Omental fat pad (tissue), 4 donors: ENCODE data around the gene MCC. TPM values are rescaled to one million over a fixed set of nuclear protein-coding genes. Genes with fewer than 3 reads are reported as not detected.
A peak's percentile ranks its signal among the peaks of the same experiment; 100 is the strongest.

Source experiments
- ATAC-seq: fragments of 150-250 bp; one replicate; pipeline ENCODE4 v1.9.1; 2016; ENCODE audit warnings: mild to moderate bottlenecking, moderate library complexity; ENCODE audit not compliant: low FRiP score
- DNase-seq: peaks from one replicate; pipeline ENCODE4 v3.0.0-alpha.2; 2019; ENCODE audit warnings: low spot score
- total RNA-seq, 4 donors: library from RNA; depleted of rRNA; stranded (reverse); fragments of >200 nt; gene quantifications; one replicate each; pipeline ENCODE4 v1.1.0, GENCODE V29; 2016
- TF ChIP-seq, protein P1 (sequence below), 3 donors: fragments of 450-650 bp; IDR thresholded peaks; one replicate each; pipeline ENCODE4 v1.5.1; 2016 to 2017; ENCODE audit warnings: antibody characterized with exemption in 3 of 3, mild to moderate bottlenecking in 3 of 3, moderate library complexity in 2 of 3

The MCC gene
- total RNA-seq, 4 donors from 2014 or later = 32.8 to 56.3 (median 44.4) TPM

DNA sequence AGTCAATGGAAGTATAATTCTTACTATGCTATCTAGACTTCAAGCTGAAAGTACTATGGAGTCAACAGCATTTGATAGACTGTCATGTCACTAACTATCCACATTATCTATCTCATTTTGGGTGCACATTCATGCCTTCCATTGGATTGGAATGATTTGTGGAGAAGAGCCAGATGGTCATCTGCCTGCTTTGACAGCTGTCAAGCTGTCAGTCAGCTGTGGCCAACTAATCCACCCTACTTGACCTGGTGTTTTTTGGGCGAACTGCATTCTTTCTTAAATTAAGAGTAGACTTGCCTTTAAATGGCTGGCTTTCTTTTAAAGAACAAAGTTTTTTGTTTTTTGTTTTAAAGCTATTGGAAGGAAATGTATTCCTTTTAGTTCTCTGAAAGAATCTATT, 360.2 kb downstream of the MCC start:
- no peak for DNase-seq
- TF ChIP-seq, protein P1, sequence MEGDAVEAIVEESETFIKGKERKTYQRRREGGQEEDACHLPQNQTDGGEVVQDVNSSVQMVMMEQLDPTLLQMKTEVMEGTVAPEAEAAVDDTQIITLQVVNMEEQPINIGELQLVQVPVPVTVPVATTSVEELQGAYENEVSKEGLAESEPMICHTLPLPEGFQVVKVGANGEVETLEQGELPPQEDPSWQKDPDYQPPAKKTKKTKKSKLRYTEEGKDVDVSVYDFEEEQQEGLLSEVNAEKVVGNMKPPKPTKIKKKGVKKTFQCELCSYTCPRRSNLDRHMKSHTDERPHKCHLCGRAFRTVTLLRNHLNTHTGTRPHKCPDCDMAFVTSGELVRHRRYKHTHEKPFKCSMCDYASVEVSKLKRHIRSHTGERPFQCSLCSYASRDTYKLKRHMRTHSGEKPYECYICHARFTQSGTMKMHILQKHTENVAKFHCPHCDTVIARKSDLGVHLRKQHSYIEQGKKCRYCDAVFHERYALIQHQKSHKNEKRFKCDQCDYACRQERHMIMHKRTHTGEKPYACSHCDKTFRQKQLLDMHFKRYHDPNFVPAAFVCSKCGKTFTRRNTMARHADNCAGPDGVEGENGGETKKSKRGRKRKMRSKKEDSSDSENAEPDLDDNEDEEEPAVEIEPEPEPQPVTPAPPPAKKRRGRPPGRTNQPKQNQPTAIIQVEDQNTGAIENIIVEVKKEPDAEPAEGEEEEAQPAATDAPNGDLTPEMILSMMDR (IDR thresholded peaks at IDR 0.05) = no peak
- no peak for ATAC-seq

DNA sequence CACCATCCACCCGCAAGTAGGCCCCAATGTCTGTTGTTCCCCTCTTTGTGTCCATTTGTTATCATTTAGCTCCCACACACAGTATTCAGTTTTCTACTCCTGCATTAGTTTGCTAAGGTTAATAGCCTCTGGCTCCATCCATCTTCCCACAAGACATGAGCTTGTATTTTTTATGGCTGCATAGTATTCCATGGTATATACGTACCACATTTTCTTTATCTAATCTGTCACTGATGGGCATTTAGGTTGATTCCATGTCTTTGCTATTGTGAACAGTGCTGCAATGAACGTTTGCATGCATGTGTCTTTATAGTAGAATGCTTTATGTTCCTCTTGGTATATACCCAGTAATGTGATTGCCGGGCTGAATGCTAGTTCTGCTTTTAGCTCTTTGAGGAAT, 361.2 kb downstream of the MCC start:
- DNase-seq (no peak), ATAC-seq (no peak)
- TF ChIP-seq, protein P1 (IDR thresholded peaks at IDR 0.05) = no peak

DNA sequence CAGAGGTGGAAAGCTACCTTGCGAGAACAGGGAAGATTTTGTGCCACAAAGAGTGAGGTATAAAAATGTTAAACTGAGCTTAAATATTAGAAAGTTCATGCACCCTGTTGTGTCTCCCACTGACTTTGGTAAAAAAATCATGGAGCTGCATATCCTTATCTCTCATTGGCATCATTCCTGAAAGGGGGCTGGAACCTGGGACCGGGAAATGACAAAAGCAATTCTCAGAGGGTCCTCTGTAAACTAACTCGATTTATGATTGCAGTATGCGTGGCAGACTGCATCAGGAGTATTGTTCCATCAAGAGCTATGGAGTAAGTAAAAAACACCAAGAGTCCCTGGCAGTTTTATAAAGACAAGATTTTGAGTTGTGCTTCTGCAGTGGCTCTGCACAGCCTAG, 362.9 kb downstream of the MCC start:
- DNase-seq (no peak), ATAC-seq (no peak)
- TF ChIP-seq, protein P1 (IDR thresholded peaks at IDR 0.05) = no peak

DNA sequence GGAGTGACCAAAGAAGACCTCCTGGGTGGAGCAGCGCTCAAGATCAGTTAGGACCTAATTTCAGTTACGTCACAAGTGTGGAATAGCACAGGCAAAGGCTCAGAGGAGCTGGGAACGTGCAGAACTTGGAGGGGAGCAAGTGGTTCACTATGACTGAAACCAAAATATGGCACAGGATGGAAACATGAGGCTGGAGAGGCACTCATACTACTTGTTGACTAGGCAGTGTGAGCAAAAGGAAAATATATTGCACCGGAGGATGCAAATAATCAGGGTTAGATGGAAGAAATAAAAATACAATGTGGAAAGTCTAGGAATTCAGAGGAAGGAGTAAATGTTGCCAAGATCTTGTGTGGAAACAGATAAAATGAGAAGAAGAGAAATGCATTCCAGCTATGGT, 363.3 kb downstream of the MCC start:
- TF ChIP-seq, protein P1 (IDR thresholded peaks at IDR 0.05) = no peak
- ATAC-seq (no peak), DNase-seq (no peak)

DNA sequence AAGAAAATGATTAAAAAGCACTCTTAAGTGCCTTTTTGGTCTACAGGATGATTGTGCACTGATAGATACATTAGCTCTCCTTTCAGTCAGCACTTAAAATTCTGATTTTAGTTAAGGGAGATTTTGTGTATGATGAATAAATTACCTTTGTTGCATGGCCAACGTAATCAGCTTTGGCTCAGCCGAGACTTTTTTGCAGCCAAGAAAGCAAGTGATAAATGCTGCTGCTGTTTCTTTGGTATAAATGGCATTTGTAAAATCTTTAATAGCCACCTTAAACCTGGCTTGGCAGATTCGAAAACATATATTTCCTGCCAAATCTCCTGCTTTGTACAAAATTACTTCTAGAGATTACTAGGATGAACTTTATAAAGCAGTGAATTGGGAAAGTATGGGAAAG, 364.0 kb downstream of the MCC start:
- DNase-seq (no peak), ATAC-seq (no peak)
- TF ChIP-seq, protein P1 (IDR thresholded peaks at IDR 0.05) = no peak

DNA sequence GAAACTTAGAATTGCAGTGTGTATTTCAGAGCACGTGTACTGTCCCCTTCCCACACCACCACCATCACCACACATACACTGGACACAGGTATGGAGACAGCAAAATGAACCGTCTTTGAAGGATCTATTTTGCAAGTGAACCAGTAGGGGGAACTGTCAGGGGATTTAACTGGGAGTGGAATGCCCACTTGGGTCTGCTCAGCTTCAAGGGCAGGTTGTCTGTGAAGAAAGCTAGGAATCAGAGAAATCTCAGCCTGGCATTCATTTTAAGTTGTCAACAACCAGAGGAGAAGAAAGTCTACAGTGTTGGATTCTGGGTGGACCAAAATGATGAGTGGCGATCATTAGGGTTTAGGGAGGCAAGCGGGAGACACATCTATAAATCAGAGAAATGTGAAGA, 364.6 kb downstream of the MCC start:
- ATAC-seq = no peak
- TF ChIP-seq, protein P1 (IDR thresholded peaks at IDR 0.05) = no peak
- no peak for DNase-seq

DNA sequence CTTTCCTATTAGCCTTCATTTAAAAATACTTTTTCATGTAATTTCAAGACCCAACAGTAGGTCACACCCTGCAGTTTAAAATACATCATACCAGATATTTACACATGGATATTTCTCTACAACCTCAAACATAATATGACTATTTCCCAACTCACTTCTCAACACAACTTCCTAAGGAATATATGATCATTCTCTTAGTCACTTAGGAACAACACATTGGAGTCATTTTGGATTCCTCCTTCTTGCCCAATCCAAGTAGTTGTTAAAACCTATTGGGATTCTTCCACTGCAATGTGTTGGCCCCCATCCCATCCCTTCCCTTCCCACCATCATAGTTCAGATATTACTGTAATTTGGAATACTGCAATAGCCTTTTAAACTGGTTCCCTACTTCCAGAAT, 366.2 kb downstream of the MCC start:
- TF ChIP-seq, protein P1 (IDR thresholded peaks at IDR 0.05) = no peak
- peak; percentile 73 for ATAC-seq
- no peak for DNase-seq
